ENCODE data around the gene RPL18. TPM values are rescaled to one million over a fixed set of nuclear protein-coding genes. Genes with fewer than 3 reads are reported as not detected.
A peak's percentile ranks its signal among the peaks of the same experiment; 100 is the strongest.

Gene RPL18
- total RNA-seq, 1 donor from 2014 or later, result 1,815 TPM

DNA sequence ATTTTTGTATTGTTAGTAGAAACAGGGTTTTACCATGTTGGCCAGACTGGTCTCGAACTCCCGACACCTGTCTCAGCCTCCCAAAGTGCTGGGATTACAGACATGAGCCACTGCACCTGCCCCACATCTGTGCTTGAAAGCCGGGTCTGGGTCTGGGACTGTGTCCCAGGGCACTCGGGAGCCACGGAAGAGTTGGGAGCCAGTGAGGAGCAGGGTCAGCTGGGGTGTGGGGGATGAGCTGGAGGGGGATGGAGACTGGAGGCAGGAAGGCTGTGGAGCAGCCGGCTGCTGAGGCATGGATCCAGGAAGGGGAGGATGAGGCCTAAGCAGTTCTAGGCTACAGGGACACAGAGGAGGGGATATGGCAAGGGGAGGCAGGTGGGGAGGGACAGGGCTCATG lies 23.1 kb downstream of the RPL18 start:
- Mint-ChIP-seq H3K27ac (no peak overlapping the region), H3K27me3 (no peaks in the 10 kb centered on the region), H3K4me1 (ENCODE audit: unreplicated experiment) (no peaks in the 10 kb centered on the region), H3K4me3 (no peak overlapping the region), H3K36me3 (no peaks in the 10 kb centered on the region), H3K9me3 (no peaks in the 10 kb centered on the region)
- DNase-seq (ENCODE audit: extremely low spot score, unreplicated experiment), result no peak
- TF ChIP-seq, protein P1, sequence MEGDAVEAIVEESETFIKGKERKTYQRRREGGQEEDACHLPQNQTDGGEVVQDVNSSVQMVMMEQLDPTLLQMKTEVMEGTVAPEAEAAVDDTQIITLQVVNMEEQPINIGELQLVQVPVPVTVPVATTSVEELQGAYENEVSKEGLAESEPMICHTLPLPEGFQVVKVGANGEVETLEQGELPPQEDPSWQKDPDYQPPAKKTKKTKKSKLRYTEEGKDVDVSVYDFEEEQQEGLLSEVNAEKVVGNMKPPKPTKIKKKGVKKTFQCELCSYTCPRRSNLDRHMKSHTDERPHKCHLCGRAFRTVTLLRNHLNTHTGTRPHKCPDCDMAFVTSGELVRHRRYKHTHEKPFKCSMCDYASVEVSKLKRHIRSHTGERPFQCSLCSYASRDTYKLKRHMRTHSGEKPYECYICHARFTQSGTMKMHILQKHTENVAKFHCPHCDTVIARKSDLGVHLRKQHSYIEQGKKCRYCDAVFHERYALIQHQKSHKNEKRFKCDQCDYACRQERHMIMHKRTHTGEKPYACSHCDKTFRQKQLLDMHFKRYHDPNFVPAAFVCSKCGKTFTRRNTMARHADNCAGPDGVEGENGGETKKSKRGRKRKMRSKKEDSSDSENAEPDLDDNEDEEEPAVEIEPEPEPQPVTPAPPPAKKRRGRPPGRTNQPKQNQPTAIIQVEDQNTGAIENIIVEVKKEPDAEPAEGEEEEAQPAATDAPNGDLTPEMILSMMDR (conservative IDR thresholded peaks at IDR 0.05), result no peak

DNA sequence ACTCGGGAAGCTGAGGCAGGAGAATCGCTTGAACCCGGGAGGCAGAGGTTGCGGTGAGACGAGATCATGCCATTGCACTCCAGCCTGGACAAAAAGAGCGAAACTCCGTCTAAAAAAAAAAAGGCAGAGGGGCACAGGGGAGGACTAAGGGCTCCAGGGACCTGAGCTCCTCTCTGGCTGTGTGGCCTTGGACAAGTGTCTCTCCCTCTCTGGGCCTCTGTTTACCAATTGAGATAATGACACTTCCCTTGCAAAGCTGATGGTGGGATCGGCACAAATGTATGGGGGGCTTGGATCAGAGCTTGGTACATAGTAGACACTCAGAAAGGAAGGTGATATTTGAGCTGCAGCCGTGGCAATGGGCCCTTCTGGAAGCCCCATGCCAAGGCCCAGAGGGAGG lies 23.8 kb downstream of the RPL18 start:
- Mint-ChIP-seq H3K9me3 (no peaks in the 10 kb centered on the region), H3K27ac (no peak overlapping the region), H3K36me3 (no peaks in the 10 kb centered on the region), H3K27me3 (no peaks in the 10 kb centered on the region), H3K4me3 (no peak overlapping the region), H3K4me1 (ENCODE audit: unreplicated experiment) (no peaks in the 10 kb centered on the region)
- no peak for DNase-seq (ENCODE audit: extremely low spot score, unreplicated experiment)
- TF ChIP-seq, protein P1 (conservative IDR thresholded peaks at IDR 0.05), result no peak

DNA sequence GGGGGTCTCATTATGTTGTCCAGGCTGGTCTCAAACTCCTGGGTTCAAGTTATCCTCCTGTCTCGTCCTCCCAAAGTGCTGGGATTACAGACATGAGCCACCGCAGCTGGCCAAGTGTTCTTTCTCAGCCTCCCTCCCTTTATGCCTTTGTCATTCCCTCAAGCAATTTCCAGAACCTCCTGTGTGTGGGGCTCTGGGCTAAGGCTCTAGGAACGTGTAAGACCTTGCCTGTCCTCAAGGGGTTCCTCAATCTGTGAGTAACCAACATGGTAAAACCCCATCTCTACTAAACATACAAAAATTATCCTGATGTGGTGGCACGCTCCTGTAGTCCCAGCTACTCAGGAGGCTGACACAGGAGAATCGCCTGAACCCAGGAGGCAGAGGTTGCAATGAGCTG lies 28.0 kb downstream of the RPL18 start:
- no peak for DNase-seq (ENCODE audit: extremely low spot score, unreplicated experiment)
- peaks cover 9% of the 10 kb centered on the region for H3K4me1 Mint-ChIP-seq (ENCODE audit: unreplicated experiment)
- no peaks in the 10 kb centered on the region for H3K36me3 Mint-ChIP-seq
- no peak overlapping the region for H3K27ac Mint-ChIP-seq
- TF ChIP-seq, protein P1 (conservative IDR thresholded peaks at IDR 0.05), result no peak
- no peaks in the 10 kb centered on the region for H3K9me3 Mint-ChIP-seq
- peaks cover 5% of the 10 kb centered on the region for H3K27me3 Mint-ChIP-seq
- H3K4me3 Mint-ChIP-seq, result no peak overlapping the region

- TF ChIP-seq, protein P1 (conservative IDR thresholded peaks at IDR 0.05), result peak; percentile 98
- peak overlapping the region; percentile 79 for H3K27ac Mint-ChIP-seq
- peaks cover 9% of the 10 kb centered on the region for H3K27me3 Mint-ChIP-seq
- peaks cover 5% of the 10 kb centered on the region for H3K9me3 Mint-ChIP-seq
- H3K36me3 Mint-ChIP-seq, result no peaks in the 10 kb centered on the region
- DNase-seq (ENCODE audit: extremely low spot score, unreplicated experiment), result peak; percentile 95
- peak overlapping the region; percentile 87 for H3K4me3 Mint-ChIP-seq
- peaks cover 16% of the 10 kb centered on the region for H3K4me1 Mint-ChIP-seq (ENCODE audit: unreplicated experiment)
Measured at GRCh38 chr19:48588670-48589401, 30.1 kb downstream of the RPL18 start.

DNA sequence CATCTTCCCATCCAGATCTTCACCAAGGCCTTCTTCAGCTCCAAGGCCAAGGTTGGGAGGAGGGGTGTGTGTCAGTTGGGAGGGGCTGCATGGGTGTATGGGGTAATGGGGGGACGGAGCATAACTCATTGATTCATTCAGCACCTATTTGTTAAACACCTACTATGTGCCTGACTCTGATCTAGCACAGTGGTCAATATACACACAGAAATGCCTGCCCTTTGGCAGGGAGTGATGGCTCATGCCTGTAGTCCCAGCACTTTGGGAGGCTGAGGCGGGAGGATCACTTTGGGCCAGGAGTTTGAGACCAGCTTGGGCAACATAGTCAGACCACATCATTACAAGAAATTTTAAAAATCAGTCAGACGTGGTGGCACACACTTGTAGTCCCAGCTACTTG lies 31.6 kb downstream of the RPL18 start:
- no peak overlapping the region for H3K27ac Mint-ChIP-seq
- DNase-seq (ENCODE audit: extremely low spot score, unreplicated experiment), result no peak

More for the DNA sequence above, 31.6 kb downstream of the RPL18 start:
- peaks cover 9% of the 10 kb centered on the region for H3K27me3 Mint-ChIP-seq
- H3K4me3 Mint-ChIP-seq, result no peak overlapping the region
- TF ChIP-seq, protein P1 (conservative IDR thresholded peaks at IDR 0.05), result no peak
- H3K4me1 Mint-ChIP-seq (ENCODE audit: unreplicated experiment), result peaks cover 17% of the 10 kb centered on the region
- H3K36me3 Mint-ChIP-seq, result no peaks in the 10 kb centered on the region
- H3K9me3 Mint-ChIP-seq, result peaks cover 5% of the 10 kb centered on the region
